Measurements from ENCODE around the gene NCOR1.

The NCOR1 gene

DNA sequence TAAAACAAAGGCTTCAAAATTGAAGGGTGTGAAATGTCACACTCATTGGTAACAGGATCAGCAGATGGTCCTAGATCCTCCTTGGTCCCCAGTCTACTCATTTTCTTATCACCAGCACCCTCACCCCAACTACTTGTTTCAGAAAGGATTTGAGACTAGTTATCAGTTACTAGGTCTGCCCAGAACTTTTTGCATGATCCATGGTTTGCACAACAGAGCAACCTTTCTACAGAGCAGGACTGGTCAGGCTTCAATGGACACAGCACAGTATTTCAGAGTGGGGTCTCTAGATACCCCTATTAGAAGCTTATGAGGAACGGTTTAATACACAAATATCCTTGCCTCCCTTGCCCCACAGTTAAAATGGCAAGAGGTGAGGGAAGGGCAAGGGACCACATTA is 190.1 kb downstream of the NCOR1 start:
- no peak for DNase-seq

DNA sequence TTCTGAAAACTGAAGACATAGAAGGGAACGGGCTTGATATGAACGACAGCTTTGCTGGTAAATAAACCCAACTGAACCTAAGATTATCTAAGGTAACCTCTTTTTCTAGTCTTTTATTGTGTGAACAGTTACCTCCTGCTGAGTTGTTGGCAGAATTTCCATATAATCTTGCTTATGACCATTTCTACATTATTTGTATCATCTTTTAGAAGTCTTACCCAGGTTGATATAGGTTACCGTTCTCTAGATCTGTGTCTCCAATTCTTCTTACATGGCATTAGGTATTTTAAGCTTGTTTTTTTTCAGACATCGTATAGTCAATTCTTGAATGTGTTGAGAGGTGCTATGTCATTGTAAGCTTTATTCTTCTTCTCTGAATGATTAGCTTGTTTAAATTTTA is 191.5 kb downstream of the NCOR1 start:
- DNase-seq, result no peak

DNA sequence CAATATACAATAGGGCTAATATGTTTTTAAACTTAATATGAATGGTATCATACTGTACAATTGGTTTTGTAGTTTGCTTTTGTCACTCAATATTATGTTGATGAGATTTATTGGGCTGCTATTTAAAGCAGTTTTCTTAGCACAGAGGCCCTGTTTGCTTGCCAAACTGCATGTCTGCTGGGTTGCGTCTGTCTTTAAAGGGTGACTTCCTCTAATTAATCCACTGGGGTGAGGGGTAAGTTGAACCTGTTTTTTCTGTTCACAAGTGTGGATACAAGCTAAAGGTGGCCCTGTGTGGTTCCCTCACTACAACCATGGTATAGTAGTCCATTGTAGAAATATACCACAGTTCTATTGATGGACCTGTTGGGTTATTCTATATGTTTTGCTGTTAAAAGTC is 196.0 kb downstream of the NCOR1 start:
- DNase-seq, result no peak

DNA sequence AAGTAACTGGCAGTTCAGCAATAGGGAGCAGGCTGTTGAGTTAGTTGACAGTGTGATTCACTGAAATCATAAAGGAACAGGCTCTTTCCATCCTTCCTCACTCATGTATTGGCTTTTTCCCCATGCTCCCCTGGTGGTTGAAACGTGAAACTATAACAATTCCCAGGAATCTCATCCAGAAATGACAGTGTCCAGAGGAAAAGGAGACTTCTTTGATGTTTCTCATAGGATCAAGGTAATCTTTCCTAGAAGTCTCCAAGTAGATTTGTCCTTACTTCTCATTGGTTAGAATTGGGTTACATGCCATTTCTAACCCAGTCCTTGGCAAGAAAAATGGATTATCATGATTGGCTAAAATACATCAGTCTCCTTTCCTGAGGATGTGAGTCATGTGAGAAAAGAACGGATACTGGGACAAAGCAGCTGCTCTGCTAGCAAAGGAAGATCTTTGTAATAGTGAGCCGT is 201.4 kb downstream of the NCOR1 start:
- no peak for DNase-seq

DNA sequence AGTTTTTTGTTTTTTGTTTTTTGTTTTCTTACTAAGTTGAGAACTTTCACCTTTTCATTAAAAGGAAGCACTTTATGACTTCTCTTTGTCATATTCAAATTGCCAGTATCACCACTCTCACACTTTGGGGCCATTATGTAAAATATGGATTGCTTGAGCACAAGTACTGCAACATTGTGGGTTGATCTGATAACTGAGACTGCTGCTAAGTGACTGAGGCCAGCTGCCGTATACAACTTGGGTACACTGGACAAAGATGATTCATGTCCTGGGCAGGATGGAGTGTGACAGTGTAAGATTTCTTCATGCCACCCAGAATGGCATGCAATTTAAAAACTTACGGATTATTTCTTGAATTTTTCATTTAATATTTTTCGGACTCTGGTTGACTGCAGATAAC is 207.9 kb downstream of the NCOR1 start:
- no peak for DNase-seq

DNA sequence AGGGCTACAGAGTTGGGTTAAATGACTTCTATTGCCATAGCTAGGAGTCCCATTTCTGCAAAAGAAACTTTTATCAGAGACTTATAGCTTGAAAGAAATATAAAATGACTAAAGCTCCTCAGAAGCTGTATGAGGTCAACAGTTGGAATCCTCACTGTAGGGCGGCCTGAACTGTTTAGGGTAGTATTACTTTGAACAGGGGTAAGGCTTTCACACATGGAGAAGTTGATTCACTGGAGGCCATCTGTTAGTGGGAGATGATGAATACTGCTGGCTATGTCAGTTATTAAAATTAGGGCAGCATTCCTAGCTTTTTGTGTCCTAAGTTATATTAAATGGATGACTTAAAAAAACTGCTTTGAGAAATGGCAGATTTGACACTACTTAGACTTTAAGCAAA is 209.7 kb downstream of the NCOR1 start:
- DNase-seq, result no peak

DNA sequence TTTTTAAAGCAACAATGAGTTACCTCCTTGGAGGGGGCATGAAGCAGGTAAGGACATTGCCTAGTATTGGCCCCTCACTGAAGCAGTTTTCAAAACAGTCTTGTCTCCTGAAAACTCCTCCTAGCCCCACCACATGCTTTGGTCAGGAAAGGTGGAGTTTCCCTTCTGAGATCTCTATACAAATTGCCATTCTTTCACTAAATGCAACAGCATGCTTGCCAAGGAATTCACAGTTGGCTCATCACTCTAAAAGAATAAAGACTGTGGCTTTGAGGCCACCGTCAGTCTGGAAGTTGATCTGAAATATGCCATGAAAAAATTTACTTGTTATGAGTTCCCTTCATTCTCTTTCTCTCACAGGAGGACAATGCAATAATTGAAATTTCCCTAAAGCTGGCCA is 211.5 kb downstream of the NCOR1 start:
- DNase-seq, result no peak

DNA sequence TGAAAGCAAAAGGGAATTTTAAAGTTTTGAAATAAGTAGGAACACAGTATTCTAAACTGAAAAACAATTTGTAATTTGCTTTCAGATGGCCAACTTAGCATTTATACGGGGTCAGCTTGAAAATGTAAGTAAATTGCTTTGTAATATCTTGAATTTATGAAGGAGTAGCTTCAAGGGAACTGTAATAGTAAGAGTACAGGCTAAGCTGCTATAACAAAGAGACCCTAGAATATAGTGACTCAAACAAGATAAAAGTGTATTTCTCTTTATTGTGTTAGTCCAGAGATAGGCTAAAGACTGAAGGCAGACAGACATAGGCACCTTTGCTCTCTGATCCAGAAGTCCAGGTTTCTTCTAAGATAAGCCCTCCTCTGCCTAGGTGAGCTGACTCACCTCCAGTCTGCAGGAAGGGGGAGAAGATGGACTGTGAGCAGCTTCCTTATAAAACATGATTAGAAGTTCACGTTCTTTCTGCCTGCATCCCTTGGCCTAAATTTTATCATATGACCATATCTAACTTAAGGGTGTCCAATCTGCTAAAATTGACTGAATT is 212.6 kb downstream of the NCOR1 start:
- no peak for DNase-seq

DNA sequence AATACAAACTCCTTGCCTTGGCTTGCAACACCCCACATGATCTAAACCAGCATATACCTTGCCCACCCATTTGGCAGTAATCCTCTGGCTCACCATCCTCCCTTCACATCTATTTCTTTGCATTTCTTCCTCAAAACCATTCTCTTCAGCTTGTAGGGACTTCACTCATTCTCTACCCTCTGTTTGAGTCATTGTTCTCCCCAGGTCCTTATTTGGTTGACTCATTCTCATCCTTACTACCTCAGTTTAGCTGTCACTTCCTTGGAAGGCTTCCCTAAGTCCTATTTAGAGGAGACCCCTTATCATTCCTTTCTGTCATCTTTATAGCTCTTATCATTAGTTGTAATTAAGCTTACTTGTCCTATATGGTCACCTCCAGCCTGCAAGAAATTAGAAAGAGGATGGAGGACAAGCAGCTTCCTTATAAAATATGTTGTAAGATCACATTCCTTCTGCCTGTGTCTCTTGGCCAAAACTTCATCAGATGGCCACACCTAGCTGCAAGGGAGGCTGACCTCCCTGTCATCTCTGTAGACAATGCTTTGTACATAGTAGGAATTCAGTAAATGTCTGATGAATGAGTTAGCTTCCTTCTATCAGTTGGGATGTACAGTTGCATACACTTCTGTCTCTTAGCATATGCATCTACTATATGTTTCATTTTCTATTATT is 214.0 kb downstream of the NCOR1 start:
- DNase-seq, result no peak

DNA sequence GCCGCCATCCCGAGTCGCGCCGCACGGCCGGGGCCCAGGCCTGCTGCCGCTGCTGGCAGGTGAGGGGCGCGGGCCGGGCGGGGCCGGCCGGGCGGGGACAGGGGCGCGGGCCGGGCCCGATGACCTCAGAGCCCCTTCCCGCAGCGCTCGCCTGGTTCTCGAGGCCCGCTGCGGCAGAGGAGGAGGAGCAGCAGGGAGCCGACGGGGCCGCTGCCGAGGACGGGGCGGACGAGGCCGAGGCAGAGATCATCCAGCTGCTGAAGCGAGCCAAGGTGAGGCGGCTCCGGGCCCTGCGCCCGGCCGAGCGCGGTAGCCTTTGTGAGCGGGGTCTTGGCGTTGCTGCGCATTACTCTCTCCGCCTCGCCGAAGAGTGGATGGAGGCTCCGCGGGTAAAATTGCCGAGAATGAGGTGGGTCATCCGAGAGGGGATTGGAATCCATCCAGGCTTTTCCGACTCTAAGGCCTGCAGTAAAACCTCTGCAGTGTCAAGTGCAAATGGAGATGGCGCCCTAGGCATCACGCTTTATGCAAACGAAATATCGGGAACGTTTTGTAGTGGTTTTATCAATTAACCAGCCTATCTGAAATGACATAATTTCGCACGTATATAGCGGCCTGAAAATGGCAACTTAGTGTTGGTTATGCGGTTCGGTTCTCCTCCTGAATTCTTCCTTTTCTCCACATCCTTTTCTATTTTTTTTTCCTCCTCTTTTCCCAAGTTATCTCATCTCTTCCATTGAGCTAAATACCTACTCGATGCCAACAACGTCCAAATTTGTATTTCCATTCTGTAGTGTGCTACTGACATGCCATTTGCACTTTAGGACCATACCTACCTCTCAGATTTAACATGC is 215.1 kb downstream of the NCOR1 start:
- DNase-seq, result no peak

DNA sequence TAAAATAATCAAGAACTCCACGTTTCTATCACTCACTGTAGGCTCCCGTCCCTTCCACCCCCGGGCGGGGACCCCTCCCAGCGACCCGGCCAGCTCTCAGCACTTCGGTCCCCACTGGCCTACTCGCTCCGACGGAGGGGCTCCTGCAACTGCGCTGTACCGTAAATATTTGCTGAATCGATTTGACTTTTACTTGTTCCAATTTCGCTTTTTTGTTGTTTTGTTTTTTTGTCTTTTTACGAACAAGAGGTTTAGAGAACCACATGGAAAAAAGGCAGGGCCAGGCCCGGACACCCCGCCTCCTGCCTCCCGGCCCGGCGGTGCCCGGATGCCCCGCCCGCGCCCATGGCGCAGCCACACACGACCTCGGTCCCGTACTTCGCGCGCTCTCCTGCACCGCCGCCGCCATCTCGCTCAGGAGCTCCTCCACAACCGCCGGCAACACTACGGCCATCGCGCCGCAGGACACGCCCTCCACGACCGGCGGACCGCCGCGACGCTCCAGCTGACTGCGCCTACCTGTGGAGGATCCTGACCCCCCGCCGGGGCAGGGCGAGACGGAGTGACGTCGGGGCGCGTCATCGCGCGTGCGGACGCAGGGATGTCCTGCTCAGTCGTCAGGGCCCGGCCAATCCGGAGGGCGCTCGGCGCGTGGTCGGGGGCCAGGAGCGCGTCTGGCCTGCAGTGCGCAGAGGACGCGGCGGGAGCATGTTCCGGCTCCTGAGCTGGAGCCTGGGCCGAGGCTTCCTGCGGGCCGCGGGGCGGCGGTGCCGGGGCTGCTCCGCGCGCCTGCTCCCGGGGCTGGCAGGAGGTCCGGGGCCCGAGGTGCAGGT is 216.0 kb downstream of the NCOR1 start, which contains the start of the genes TTC19 and ZSWIM7:
Gene TTC19 (plus strand): TSS at position 684 of the 833 bp plus-strand sequence. CDS start 25 bp downstream, at position 709.
Gene ZSWIM7 (minus strand): TSS at position 564 of the 833 bp plus-strand sequence. CDS start 110 bp downstream, at position 454.
- DNase-seq, result peak; percentile 82

DNA sequence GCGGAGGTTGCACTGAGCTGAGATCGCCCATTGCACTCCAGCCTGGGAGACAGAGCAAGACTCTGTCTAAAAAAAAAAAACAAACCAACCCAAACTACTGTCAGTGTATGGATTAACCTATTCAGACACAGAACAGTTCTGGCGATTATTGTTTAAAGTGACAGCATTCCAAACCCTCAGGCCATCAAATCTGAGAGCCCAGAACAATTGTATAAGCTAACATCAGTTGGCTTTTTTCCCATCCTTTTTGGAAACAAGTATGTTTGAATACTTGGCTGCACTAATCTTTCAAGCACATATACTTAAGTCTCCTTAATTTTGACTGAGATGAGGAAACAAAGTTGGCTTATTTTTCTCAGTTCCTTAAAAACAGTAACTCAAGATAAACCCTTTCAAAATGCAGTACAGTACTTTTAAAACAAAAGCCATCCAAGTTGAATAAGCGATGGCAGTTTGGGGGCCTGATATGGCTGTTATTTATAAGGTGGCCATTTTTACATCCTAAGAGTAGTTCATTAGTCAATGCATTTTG is 217.2 kb downstream of the NCOR1 start:
- no peak for DNase-seq

DNA sequence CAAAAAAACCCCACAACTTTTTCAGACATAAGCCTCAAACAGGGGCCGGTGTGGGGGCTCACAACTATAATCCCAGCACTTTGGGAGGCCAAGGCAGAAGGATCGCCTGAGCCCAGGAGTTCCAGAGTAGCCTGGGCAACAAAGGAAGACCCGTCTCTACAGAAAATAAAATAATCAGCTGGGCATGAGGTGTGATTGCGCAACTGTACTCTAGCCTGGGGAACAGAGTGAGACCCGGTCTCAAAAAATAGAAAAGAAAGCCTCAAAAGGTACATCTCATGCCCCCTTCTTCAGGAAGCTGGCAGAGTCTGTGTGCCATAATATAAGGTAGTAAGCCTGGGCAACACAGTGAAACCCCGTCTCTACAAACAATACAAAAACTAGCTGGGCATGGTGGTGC is 219.0 kb downstream of the NCOR1 start:
- no peak for DNase-seq

DNA sequence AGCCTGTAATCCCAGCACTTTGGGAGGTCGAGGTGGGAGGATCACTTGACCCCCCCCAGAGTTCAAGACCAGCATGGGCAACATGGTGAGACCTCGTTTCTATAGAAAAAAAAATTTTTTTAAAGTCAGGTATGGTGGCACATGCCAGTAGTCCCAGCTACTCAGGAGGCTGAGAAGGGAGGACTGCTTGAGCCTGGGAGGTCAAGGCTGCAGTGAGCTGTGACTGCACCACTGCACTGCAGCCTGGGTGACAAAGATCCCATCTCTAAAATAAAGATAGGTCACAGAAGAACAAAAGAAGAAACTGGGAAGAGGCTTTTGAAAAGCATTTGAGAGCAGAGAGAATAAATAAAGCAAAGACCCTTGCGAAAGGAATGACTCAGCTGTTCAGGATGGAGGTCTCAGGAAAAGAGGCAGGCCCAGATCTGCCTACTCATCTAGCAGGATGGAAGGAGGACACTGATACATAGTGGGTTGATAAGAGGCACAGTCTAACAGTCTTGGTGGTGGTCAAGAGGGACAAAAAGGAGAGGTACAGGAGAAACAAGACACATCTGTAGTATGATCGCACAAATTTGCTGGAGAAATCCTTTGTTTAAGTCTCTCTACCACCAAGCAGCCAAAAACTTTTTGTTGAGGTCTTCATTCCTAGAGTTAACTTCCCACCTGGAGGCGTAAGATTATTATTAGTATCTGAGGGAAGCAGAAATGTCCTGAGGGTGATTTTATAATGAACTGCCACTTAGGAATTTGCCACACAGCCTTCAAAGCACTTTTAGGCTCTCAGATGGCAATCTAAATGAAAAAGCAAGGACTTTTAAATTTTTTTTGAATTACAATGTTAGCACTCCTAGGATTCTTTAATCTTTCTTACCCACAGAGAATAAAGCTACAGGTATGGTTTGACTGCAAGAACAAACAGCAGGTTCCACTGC is 233.4 kb downstream of the NCOR1 start:
- no peak for DNase-seq

DNA sequence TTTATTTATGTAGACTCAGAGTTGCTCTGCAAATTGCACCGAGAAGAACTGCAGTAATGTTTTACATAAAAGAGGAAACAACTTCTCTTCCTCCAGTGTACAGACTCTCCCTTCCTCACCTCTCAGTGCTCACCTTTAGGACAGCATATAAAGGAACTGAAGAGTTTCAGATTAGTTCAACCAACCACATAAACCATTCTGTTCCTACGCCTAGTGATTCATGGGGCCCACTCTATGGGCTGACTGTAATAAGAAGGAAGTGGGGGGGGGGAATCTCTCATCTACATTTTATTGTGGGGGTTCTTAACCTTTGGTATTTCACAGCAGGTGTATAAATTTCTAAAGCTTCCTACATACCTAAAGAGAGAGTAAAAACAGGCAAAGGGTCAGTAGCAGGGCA is 234.1 kb downstream of the NCOR1 start:
- DNase-seq, result no peak

Measured in activated CD4-positive, alpha-beta T cell treated with anti-CD3 and anti-CD28 coated beads for 1 hour (primary cell).